Skeletal muscle tissue (tissue), 4 donors: ENCODE measurements around the gene GDI1. TPM values are rescaled to one million over a fixed set of nuclear protein-coding genes. Genes with fewer than 3 reads are reported as not detected.

Experiments used
- H3K27ac ChIP-seq: one replicate; pipeline ENCODE4 v1.7.0; 2013; ENCODE audit warnings: mild to moderate bottlenecking, low read depth, low read length, inconsistent platforms
- H3K27me3 ChIP-seq, 3 donors: one replicate each; pipeline ENCODE4 v1.7.0; 2013; ENCODE audit warnings: low read length in 3 of 3; ENCODE audit not compliant: control insufficient read depth in 3 of 3, insufficient read depth in 3 of 3
- H3K36me3 ChIP-seq, 3 donors: one replicate each; pipeline ENCODE4 v1.7.0; 2013; ENCODE audit warnings: low read length in 3 of 3; ENCODE audit not compliant: control insufficient read depth in 3 of 3, insufficient read depth in 3 of 3
- H3K4me1 ChIP-seq, 3 donors: one replicate each; pipeline ENCODE4 v1.7.0; 2013; ENCODE audit warnings: low read length in 3 of 3, mild to moderate bottlenecking in 3 of 3; ENCODE audit not compliant: control insufficient read depth in 3 of 3, insufficient read depth in 3 of 3
- H3K4me3 ChIP-seq, 3 donors: one replicate each; pipeline ENCODE4 v1.7.0; 2013; ENCODE audit warnings: low read length in 3 of 3
- H3K9ac ChIP-seq, 3 donors: one replicate each; pipeline ENCODE4 v1.7.0; 2013; ENCODE audit warnings: low read length in 3 of 3, mild to moderate bottlenecking in 3 of 3, moderate library complexity in 2 of 3, low read depth in 1 of 3
- H3K9me3 ChIP-seq, 3 donors: one replicate each; pipeline ENCODE4 v1.7.0; 2013; ENCODE audit warnings: low read length in 3 of 3; ENCODE audit not compliant: control insufficient read depth in 3 of 3
- total RNA-seq: library from RNA; depleted of rRNA; stranded (reverse); fragments of >200 nt; gene quantifications from one replicate; pipeline ENCODE4 v1.2.3, GENCODE V29; 2014
- donor health status: Osteomylitis.

GDI1 gene
- total RNA-seq, 1 donor from 2014 or later, result 35.5 TPM

DNA sequence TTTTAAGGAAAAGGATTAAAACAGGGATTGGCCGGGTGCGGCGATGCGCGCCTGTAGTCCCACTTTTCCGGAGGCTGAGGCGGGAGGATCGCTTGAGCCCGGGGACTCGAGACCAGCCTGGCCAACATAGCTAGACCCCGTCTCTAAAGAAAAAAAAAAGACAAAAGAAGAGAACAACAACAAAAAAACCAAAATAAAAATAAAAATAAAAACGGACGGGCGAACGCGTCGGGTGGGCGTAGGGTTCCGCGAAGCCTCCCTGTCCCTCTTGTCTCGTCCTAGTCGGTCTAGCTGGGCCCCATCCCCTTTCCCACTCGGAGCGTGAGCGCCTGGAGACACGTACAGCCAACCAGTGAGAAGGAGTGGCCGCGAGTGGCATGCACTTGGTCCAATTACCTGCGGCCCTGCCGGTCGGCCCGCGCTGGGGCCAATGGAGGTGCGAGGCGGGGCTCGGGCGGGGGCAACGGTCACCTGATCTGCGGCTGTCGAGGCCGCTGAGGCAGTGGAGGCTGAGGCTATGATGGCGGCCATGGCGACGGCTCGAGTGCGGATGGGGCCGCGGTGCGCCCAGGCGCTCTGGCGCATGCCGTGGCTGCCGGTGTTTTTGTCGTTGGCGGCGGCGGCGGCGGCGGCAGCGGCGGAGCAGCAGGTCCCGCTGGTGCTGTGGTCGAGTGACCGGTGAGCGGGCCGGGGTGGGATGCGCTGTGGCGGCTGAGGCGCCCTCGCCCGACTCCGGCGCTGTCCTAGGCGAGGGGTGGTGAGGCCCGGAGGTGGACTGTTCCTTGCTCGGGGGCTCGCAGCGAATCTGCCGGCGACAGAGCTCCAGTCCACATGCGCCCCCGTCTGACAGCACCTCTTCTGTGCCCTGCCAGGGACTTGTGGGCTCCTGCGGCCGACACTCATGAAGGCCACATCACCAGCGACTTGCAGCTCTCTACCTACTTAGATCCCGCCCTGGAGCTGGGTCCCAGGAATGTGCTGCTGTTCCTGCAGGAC is 8.5 kb upstream of the GDI1 start, which contains the start of gene ATP6AP1:
Gene ATP6AP1 (plus strand): TSS at position 502 of the 996 bp plus-strand sequence. CDS start 16 bp downstream, at position 518.
- Histone ChIP-seq H3K27ac (peak within 1 kb of the TSS; percentile 81), H3K4me1 (peaks cover 14 to 15% (median 15%) of the 10 kb centered on the region in 3 donors), H3K9ac (peak within 1 kb of the TSS; percentile 61 to 82 (median 80)), H3K36me3 (peaks cover 8 to 16% (median 14%) of the 10 kb centered on the region in 3 donors), H3K9me3 (no peaks in the 10 kb centered on the region), H3K4me3 (peak within 1 kb of the TSS; percentile 72 to 75 (median 73)), H3K27me3 (no peaks in the 10 kb centered on the region)

DNA sequence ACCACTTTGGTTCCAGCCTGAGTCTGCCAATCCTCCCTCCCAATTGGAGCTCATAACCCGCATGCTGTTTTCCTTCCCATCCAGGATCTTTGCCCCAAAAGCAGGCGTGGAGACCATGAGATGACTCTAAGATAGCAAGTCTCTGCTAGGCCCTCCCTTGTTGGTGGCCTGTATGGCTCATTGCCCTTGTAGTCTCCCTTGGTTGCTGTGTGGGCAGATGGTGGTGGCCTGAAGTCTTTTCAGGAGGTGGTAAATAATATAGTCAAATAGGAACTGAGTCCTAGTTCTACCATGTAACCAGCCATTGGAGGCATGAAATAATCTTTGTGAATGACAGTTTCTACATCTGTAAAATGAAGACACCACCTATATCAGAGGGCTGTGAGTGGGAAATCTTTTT is 7.2 kb upstream of the GDI1 start:
- peak overlapping the region in 2 of 3 donors; percentile 80 to 82 for H3K9ac ChIP-seq
- H3K4me1 ChIP-seq, result peaks cover 14 to 15% (median 15%) of the 10 kb centered on the region in 3 donors
- H3K27ac ChIP-seq, result peak overlapping the region; percentile 30
- H3K4me3 ChIP-seq, result peak overlapping the region; percentile 72 to 75 (median 73)
- peaks cover 20 to 24% (median 20%) of the 10 kb centered on the region in 3 donors for H3K36me3 ChIP-seq
- H3K9me3 ChIP-seq, result no peaks in the 10 kb centered on the region
- no peaks in the 10 kb centered on the region for H3K27me3 ChIP-seq

- H3K9ac ChIP-seq, result no peak overlapping the region
- H3K36me3 ChIP-seq, result peaks cover 21 to 27% (median 26%) of the 10 kb centered on the region in 3 donors
- no peak overlapping the region for H3K4me3 ChIP-seq
- peaks cover 14 to 15% (median 15%) of the 10 kb centered on the region in 3 donors for H3K4me1 ChIP-seq
- no peaks in the 10 kb centered on the region for H3K27me3 ChIP-seq
- no peaks in the 10 kb centered on the region for H3K9me3 ChIP-seq
- H3K27ac ChIP-seq, result peak overlapping the region; percentile 19
Observed at GRCh38 chrX:154430479-154430878, 6.5 kb upstream of the GDI1 start.

DNA sequence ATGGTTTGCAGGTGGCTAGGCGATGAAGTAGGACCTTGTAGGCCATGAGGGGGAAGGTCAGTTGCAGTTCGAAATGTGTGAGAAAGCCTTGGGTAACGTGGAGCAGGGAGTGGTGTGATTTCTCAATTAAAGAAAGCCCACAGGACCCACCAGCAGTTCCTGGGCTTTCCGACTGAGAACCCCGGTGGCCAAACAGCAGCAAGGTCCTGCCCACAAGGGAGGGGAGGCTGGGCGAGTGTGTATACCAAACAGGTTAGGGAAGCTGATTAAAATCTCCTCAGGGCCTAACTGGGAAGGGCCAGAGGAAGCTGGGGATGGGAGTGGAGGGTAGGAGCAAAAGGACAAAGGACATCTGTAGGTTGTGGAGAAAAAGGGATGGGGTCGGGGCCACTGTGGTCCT is 6.0 kb upstream of the GDI1 start:
- Histone ChIP-seq H3K36me3 (peaks cover 23 to 30% (median 26%) of the 10 kb centered on the region in 3 donors), H3K9ac (no peak overlapping the region), H3K27ac (peak overlapping the region; percentile 19), H3K4me1 (peaks cover 14 to 15% (median 15%) of the 10 kb centered on the region in 3 donors), H3K27me3 (no peaks in the 10 kb centered on the region), H3K9me3 (no peaks in the 10 kb centered on the region), H3K4me3 (no peak overlapping the region)

DNA sequence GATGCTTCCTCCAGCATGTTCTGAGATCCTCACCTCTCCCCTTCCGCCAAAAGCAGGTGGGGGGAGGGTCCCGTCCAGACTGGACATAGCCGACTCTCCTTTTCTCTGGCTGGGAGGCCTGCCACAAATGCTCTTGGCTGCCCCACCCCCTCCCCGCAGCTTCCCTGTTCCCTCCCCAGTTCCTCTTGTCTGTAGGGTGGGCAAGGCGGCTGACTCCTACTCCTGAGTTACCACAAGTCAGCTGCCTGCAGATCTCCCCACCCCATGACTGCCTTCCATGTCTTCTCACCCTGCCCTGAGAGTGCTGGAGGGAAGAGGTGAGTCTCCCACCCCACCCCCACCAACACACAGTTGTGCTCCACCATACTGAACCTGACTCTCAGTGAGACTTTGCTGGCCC is 5.6 kb upstream of the GDI1 start:
- no peak overlapping the region for H3K27ac ChIP-seq
- no peak overlapping the region for H3K4me3 ChIP-seq
- H3K27me3 ChIP-seq, result no peaks in the 10 kb centered on the region
- peaks cover 14 to 19% (median 19%) of the 10 kb centered on the region in 3 donors for H3K4me1 ChIP-seq
- no peak overlapping the region for H3K9ac ChIP-seq
- no peaks in the 10 kb centered on the region for H3K9me3 ChIP-seq
- peaks cover 23 to 30% (median 26%) of the 10 kb centered on the region in 3 donors for H3K36me3 ChIP-seq

DNA sequence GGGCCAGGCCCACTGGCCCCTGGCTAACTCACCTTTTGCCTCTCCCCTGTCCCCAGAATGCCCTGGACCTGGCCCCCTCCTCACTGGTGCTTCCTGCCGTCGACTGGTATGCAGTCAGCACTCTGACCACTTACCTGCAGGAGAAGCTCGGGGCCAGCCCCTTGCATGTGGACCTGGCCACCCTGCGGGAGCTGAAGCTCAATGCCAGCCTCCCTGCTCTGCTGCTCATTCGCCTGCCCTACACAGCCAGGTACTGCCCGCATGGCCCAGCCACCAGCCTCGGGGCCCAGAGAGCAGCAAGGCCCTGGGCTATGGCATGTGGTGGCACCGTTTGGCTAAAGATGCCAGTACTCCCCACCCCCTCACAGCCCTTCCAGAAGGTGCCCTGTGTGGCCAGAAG is 4.7 kb upstream of the GDI1 start:
- Histone ChIP-seq H3K4me3 (no peak overlapping the region), H3K27ac (no peak overlapping the region), H3K36me3 (peaks cover 23 to 30% (median 26%) of the 10 kb centered on the region in 3 donors)

GRCh38 chrX:154433605-154434004 is 3.3 kb upstream of the GDI1 start:
- H3K4me3 ChIP-seq, result no peak overlapping the region
- H3K27ac ChIP-seq, result no peak overlapping the region
- H3K4me1 ChIP-seq, result peaks cover 22 to 29% (median 26%) of the 10 kb centered on the region in 3 donors
- no peaks in the 10 kb centered on the region for H3K27me3 ChIP-seq
- H3K9me3 ChIP-seq, result no peaks in the 10 kb centered on the region
- peaks cover 25 to 33% (median 26%) of the 10 kb centered on the region in 3 donors for H3K36me3 ChIP-seq
- H3K9ac ChIP-seq, result no peak overlapping the region

More for the DNA sequence above, 4.7 kb upstream of the GDI1 start:
- Histone ChIP-seq H3K4me1 (peaks cover 13 to 20% (median 20%) of the 10 kb centered on the region in 3 donors), H3K9ac (no peak overlapping the region), H3K27me3 (no peaks in the 10 kb centered on the region), H3K9me3 (no peaks in the 10 kb centered on the region)

GRCh38 chrX:154434394-154435168 is 2.4 kb upstream of the GDI1 start:
- no peaks in the 10 kb centered on the region for H3K27me3 ChIP-seq
- no peak overlapping the region for H3K4me3 ChIP-seq
- H3K27ac ChIP-seq, result no peak overlapping the region
- H3K9me3 ChIP-seq, result no peaks in the 10 kb centered on the region
- peaks cover 18 to 28% (median 24%) of the 10 kb centered on the region in 3 donors for H3K4me1 ChIP-seq
- H3K36me3 ChIP-seq, result peaks cover 25 to 33% (median 26%) of the 10 kb centered on the region in 3 donors
- no peak overlapping the region for H3K9ac ChIP-seq

DNA sequence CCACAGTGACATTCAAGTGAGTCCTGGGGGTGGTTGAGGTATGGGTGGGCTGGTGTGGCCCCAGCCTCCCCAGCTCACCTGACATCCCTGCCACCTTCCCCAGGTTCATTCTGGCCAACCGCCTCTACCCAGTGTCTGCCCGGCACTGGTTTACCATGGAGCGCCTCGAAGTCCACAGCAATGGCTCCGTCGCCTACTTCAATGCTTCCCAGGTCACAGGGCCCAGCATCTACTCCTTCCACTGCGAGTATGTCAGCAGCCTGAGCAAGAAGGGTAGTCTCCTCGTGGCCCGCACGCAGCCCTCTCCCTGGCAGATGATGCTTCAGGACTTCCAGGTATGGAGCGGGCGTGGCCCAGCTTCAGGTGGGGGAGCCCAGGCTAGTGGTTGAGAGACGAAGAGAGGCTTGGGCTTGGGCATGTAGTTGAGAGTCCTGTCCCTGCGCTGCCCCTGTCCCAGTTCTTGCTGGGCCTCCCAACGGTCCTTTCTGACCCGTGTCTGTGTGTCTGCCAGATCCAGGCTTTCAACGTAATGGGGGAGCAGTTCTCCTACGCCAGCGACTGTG is 1.7 kb upstream of the GDI1 start:
- Histone ChIP-seq H3K27me3 (no peaks in the 10 kb centered on the region), H3K27ac (no peak overlapping the region), H3K4me1 (peaks cover 15 to 24% (median 22%) of the 10 kb centered on the region in 3 donors), H3K4me3 (no peak overlapping the region), H3K36me3 (peaks cover 25 to 34% (median 26%) of the 10 kb centered on the region in 3 donors), H3K9ac (no peak overlapping the region), H3K9me3 (no peaks in the 10 kb centered on the region)
